GM03348 (cell line): ENCODE results near the gene PCBP3.

Experiments used
- DNase-seq: peaks from one replicate; pipeline ENCODE4 v3.0.0; 2012; ENCODE audit warnings: low spot score

Gene PCBP3

DNA sequence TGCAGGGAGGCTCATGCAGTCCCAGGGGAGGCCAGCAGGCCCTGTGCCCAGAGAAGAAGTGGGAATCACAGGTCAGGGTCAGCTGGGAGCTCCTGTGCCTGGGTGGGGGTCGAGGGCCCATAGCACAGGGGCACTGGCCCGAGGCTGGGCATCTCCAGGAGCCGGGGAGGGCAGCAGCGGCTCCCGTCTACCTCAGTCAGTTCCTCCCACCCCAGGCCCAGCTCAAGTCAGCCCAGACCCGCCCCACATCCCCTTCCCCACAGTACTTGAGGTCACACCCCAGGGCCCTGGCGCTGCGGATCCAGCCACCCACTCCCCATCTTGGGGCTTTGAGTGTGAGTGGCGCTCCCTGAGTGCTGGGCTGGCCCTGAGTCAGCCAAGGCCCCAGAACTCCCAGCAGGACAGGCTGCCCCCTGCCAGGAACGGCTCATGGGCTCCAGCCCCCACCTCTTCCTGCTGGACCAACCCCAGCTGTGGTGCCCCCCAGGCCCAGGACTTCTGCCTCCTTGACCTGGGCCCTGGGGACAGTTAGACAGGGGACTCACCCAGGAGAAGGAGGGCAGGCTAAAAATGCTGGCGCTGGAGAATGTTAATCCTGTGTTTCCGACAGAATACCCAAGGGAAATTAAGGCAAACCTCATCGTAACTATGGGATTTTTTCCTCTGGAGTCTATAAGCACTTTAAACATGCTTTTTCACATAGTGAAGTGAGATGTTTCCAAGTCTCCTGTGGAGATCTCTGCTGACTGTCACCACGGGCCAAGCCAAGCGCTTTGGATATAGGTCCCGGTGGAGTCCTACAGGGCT lies 269.3 kb downstream of the PCBP3 start:
- no peak for DNase-seq

DNA sequence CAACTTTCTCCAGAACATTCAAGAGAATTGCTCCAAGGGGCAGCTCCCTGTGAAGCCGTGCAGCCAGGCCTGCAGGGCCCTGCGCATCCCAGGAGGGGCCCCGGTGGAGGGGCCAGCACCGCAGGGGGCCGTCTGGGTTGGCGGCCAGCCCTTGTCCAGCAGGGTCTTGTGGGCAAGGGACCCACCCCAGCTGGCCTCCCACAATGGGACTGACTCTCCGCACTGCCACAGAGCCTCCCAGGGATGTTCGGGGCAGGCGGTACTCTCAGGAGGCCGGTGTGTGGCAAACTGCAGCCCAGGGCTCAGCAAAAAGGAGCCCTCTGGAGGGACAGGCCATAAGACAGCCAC lies 269.9 kb downstream of the PCBP3 start:
- DNase-seq = no peak

GRCh38 chr21:45913886-45914285 lies 270.4 kb downstream of the PCBP3 start:
- no peak for DNase-seq

GRCh38 chr21:45914321-45914845 lies 270.9 kb downstream of the PCBP3 start:
- DNase-seq = no peak

DNA sequence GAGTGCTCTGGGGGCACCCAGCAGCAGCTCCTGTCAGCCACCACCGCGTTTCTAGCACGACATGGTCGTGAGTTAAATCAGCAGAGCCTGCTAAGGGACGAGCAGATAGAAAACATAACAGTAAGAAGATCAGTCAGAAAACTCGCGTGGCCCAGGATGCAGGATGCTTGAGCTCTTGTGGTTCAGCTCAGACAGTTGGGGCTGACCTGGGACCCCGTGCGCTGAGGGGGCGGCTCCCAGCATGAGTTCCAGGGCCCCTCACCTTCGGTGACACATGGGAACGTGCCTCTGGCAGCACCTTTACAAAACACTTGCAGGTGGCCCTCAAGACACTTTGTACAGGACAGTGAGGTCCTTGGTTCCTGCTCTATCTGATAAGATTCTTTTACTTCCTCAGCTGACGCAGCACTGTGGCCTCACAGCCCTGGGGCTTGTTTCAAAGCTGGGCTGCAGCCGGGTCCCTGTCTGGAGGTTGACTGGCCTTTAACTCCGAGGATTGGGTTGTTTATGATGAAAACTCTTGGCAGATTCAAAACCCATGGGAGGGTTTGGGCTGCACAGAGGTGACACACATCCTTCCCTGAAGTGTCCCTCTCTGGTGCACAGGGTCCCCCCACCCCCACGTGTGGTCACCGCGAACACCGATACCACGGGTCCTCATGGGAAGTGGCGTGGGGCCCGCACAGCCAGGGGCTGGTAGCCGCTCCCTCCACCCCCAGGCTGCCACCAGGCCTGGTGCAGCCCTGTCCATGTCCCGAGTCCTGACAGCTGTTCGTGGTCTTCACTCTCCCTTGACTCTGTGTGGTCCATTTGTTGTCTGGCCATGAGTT lies 272.7 kb downstream of the PCBP3 start:
- no peak for DNase-seq

- DNase-seq = no peak
Observed at GRCh38 chr21:45917241-45917640, 273.7 kb downstream of the PCBP3 start.

DNA sequence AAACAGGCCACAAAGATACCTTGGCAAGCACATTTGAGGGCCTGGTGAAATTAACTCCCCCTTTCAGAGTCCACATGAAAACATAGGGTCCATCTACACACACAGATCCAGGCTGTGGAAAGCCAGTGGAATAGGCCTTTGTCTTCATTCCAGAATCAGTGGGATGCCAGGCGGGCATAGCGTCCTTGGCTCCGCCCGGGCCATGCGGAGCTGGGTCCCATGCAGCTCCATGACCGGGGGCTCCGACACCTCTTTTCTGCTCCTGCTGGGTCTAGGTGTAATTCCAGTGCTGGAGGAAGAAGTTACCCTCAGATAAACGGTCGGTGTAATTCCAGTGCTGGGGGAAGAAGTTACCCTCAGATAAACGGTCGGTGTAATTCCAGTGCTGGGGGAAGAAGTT lies 274.5 kb downstream of the PCBP3 start:
- DNase-seq = no peak

DNA sequence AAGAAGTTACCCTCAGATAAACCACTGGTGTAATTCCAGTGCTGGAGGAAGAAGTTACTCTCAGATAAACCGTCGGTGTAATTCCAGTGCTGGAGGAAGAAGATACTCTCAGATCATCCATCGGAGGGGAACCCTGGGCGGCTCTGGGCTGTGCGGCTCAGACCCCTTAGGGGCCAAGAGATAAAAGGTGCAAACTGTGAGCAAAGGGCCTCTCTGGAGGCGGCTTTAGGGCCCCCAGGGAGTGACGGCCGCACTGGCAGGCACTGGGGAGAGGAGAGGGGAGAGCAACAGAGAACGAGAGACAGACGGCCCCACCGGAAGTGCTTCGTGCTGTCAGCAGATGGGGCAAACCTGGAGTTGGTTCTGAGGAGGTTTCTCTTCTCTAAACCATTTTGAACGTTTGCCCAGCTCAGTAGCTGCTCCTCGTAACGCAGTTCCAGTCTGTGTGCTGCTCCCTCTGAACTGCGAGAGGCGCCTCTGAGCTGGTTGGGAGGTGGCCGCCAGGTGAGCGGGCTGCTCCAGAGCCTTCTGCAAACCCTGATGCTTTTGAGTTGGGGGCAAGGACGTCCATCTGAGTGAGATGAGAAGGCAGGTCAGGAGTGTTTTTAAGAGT lies 275.4 kb downstream of the PCBP3 start:
- DNase-seq = no peak

GRCh38 chr21:45919593-45919992 lies 276.1 kb downstream of the PCBP3 start:
- no peak for DNase-seq

DNA sequence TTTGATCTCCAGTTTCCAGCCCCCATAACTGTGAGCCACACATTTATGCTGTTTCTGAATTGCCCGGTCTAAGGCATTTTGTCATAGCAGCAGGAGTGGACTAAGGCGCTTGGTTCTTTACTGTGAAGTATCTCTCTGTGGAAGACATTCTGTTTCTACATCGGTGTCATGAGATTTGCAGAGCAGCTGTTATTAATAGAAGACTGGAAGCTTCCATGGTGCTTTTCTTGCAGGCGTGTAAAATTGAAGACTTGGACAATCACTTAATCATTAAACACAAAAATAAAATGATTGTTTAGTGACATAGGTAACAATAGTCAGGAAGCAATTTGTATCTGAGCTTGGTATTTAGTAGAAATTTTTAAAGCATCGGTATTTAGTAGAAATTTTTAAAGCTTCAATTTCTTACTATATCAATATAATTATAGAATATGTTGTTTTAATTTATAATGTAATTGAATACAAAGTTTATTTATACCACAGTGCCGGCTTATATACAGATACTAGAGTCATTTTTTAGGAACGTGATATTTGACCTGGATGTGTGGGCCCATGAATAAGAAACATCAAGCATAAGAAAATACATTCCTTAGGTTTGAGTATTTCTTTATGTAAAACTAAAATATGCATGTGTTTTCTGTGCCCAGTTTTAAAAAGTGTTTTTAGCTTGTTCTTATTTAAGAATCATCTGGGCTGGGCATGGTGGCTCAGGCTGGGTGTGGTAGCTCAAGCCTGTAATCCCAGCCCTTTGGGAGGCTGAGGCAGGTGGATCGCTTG lies 277.5 kb downstream of the PCBP3 start:
- no peak for DNase-seq

- no peak for DNase-seq
Observed at GRCh38 chr21:45921917-45922316, 278.4 kb downstream of the PCBP3 start.

- DNase-seq = no peak
Observed at GRCh38 chr21:45922648-45923047, 279.1 kb downstream of the PCBP3 start.

DNA sequence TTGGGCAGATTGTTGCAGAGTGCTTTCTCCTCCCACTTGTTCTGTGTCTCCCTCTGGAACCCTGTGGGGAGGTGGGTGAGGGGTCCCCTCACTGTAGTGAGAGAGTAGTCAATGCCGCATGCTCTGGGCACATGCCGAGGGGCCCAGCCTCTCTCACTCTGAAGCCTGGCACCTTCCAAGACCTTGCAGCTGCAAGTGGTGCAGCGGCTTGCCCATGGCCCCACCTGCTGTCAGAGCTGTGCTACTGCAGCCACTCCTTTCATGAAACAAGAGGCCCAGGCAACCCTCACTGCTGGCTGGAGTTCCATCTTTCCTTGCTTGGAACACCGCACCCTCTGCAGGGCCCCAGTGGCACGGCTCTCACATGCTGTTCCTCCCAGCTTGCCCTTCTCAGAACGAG lies 279.6 kb downstream of the PCBP3 start:
- peak; percentile 93 for DNase-seq

DNA sequence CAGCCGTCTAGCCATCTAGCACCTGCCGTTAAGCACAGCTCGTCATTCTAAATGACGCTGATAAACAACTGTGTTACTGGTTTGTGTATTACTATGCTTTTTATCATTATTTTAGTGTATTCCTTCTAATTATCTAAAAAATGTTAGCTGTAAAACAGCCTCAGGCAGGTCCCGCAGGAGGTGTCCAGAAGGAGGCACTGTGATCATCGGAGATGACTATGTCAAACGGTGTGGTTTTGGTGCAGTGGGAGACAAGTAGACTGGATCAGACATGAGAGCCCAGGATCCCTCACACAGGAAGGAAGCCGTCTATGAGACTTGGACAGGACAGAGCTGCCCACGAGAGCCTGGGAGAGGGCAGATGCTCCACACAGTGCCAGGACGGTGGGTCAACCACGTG lies 282.8 kb downstream of the PCBP3 start:
- DNase-seq = no peak

DNA sequence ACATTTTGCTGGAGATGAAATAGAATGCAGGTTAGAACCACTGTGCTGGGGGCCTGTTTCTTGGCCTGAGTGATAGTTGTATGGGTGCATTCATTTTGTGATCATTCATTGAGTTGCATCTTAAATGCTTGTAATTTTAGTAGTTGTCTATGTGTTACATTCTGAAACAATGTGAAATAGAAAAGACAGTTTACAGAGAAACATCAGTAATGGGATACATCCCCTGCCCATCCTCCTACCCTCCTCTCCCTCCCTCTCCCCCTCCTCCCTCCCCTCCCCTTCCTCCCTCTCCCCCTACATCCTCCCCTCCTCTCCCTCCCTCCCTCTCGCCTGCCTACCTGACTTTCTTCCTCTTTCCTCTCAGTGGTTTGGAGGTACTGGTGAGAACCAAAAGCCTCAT lies 283.5 kb downstream of the PCBP3 start:
- DNase-seq = no peak

DNA sequence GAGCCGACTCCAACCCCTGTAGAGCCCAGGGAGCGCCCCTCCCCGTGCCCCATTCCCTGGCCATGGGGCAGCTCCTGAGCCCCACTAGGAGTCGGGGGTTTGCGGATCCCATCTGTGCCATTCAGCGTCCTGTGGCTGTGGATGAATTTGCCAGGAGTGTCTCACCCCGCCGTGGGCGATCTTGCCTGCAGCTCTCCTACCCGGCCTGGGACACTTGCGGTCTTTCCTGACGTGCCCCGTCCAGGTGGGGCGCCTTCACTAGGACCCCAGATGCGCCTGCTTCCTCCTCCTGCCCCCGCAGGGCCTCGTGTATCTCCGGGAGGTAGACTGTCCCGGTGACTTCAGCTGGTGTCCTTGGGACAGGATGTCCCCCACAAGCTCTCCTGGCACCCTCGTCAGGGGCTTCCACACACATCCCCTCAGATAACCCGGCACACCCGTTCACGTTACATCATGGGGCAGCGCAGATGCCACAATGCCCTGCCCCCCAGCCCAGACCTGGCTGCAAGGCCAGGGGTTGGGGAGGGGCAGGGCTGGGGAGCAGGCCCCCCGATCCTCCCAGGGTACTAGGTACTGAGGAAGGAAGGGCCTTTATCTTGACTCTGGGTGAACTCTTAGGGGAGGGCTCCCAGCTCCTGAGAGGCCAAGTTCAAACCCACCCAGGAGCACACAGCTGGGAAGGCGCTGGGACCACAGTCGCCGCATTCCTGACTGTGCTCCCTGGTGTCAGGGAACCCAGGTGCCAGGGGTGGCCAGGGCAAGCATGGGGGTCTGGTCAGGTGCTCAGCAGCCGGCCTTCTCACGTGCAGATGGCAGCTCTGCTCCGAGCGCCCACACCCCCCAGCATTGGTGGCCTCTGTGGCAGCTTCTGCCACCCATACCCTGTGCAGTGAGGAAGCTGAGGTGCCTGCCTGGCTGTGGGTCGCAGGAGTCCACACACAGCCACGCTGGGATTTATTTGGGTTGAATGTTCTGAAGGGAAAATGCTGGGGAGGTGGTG lies 284.6 kb downstream of the PCBP3 start:
- no peak for DNase-seq

GRCh38 chr21:45929449-45929848 lies 285.9 kb downstream of the PCBP3 start:
- no peak for DNase-seq

DNA sequence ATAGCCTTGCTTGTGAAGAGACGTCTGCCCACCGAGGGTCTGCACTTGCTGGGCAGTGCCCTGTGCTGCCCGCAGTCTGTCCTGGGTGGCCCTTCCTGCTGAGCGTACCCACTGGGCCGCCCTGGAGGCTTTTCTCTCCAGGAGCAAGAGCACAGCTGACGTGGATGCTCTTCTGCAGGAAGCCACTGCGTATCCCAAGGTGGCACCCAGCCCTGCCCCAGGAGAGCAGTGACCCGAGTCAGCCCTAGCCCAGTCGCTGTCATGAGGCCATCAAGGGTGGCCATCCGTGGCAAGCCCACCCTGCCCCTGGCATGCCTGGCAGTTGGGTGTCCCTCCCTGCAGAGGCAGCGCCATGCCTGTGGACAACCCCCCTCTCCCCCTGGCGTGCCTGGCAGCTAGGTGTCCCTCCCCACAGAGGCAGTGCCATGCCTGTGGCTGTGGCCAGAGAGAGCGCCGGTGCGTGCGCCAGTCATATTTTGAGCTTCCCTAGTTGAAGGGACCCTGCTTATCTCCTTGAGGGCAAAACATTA lies 286.8 kb downstream of the PCBP3 start:
- DNase-seq = no peak

DNA sequence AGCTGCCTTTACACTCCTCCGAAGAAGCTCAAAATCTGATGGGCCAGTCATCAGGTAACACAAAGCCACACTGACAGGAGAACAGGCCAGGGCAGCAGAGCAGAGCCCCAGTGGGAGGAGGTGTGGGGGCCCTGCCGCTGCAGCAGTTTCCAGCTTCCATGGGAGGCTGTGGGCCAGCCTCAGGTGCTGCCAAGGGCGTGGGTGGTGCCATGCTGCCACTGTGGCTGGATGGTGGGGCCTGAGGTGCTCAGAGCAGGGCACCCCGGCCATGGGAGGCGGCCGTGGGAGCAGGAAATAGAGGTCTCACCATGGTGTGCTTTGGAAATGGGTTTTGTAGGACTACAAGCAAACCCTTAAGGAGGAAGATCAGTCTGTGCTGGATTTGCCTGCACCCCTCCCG lies 287.3 kb downstream of the PCBP3 start:
- no peak for DNase-seq

- no peak for DNase-seq
Observed at GRCh38 chr21:45931397-45931969, 288.0 kb downstream of the PCBP3 start.
